ENCODE results near the gene RYR2.

DNA sequence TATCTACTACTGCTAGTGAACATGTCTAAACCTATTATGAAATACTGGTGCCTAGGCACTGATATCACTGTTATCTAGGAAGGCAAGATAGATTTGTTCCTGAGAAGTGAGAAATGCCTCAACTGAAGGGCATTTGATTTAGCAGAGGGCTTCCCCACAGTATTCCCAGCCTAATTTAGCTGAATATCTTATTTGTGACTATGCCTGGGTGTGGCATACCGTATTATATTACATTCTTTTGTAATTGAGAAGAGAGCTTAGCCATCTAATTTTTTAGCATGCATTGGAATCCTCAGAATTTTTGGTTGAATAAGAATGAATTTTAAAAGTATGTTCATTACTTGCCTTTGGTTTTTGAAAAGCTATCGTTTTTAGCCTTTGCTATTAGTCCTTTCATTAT is 749.6 kb downstream of the RYR2 start:
- TF ChIP-seq CTCF (IDR thresholded peaks at IDR 0.05) (no peak), EZH2 (IDR thresholded peaks at IDR 0.05) (no peak)
